OCI-LY1 (cell line): ENCODE results near the gene WWOX.

Experiments
- EZH2 ChIP-seq: fragments of 200-600 bp; sonication (generic), shearing (Covaris generic); IDR thresholded peaks from 2 replicates; pipeline ENCODE4 v1.8.0; 2017; ENCODE audit warnings: borderline replicate concordance, mixed run types, mild to moderate bottlenecking, antibody characterized with exemption, low read length, moderate library complexity, mixed read lengths
- TF ChIP-seq, protein P1 (sequence below): fragments of 200-600 bp; sonication (generic), shearing (Covaris generic); IDR thresholded peaks from 2 replicates; pipeline ENCODE4 v1.5.1; 2017; ENCODE audit warnings: mild to moderate bottlenecking, antibody characterized with exemption, low read length, moderate library complexity, mixed read lengths

DNA sequence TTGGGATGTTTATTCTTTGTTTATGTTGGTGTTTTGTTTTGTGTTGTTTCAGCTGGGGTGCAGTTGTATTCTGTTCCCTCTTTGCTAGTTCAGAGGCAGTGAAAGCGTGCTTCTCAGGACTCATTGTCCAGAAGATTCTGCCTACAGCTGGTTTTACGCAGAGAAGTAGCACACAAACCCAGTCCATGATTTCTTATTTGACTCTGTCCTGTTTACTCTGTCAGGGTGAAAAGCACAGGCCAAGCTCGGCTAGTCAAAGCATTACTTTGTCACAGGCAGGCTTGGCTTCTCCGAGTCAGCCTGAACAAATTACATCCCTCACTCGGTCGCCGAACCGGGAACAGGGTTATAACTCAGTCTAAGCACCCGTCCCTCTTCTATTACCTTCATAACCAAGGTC, 1066.1 kb downstream of the WWOX start:
- TF ChIP-seq, protein P1, sequence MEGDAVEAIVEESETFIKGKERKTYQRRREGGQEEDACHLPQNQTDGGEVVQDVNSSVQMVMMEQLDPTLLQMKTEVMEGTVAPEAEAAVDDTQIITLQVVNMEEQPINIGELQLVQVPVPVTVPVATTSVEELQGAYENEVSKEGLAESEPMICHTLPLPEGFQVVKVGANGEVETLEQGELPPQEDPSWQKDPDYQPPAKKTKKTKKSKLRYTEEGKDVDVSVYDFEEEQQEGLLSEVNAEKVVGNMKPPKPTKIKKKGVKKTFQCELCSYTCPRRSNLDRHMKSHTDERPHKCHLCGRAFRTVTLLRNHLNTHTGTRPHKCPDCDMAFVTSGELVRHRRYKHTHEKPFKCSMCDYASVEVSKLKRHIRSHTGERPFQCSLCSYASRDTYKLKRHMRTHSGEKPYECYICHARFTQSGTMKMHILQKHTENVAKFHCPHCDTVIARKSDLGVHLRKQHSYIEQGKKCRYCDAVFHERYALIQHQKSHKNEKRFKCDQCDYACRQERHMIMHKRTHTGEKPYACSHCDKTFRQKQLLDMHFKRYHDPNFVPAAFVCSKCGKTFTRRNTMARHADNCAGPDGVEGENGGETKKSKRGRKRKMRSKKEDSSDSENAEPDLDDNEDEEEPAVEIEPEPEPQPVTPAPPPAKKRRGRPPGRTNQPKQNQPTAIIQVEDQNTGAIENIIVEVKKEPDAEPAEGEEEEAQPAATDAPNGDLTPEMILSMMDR, result no peak
- no peak for TF ChIP-seq EZH2
